ENCODE measurements around the gene ENOX1.

DNA sequence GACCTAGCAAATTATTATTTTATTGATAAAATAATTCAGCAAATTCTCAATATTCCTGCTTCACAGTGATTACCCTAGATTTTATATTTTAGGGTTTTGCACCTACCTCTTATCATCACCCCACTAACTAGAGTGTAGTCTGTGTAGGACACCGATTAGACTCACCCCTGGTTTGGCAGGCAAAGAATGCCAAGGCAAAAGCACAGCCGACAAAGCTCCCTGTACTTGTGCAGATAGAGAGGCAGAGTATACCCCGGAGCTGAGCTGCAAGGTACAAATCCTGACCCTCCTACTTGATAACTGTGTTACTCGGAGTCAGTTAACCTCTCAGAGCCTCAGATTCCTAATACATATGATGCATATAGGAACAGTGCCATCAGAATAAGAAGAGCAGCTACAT lies 225.7 kb downstream of the ENOX1 start:
- TF ChIP-seq, protein P1, sequence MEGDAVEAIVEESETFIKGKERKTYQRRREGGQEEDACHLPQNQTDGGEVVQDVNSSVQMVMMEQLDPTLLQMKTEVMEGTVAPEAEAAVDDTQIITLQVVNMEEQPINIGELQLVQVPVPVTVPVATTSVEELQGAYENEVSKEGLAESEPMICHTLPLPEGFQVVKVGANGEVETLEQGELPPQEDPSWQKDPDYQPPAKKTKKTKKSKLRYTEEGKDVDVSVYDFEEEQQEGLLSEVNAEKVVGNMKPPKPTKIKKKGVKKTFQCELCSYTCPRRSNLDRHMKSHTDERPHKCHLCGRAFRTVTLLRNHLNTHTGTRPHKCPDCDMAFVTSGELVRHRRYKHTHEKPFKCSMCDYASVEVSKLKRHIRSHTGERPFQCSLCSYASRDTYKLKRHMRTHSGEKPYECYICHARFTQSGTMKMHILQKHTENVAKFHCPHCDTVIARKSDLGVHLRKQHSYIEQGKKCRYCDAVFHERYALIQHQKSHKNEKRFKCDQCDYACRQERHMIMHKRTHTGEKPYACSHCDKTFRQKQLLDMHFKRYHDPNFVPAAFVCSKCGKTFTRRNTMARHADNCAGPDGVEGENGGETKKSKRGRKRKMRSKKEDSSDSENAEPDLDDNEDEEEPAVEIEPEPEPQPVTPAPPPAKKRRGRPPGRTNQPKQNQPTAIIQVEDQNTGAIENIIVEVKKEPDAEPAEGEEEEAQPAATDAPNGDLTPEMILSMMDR (IDR thresholded peaks at IDR 0.05; ENCODE audit: low read length): no peak
- TF ChIP-seq EZH2 (IDR thresholded peaks at IDR 0.05; ENCODE audit: borderline replicate concordance, low read length): no peak

Data from OCI-LY1 (cell line).